ENCODE results near the gene SPON1.

- peak; percentile 90 for TF ChIP-seq CTCF (IDR thresholded peaks at IDR 0.05)
- no peak for TF ChIP-seq ZFX (IDR thresholded peaks at IDR 0.05; ENCODE audit: borderline replicate concordance)
Observed at GRCh38 chr11:13955971-13956421, 6.5 kb upstream of the SPON1 start.
